Measurements from ENCODE around the gene DPP6.

DPP6 gene

GRCh38 chr7:154881526-154881925 is 829.3 kb downstream of the DPP6 start:
- no peak overlapping the region for H3K9ac ChIP-seq (ENCODE audit: low read length)
- H3K4me1 ChIP-seq (ENCODE audit: control insufficient read depth, insufficient read depth, low read length): no peaks in the 10 kb centered on the region
- no peaks in the 10 kb centered on the region for H3K27me3 ChIP-seq (ENCODE audit: control insufficient read depth, insufficient read depth, low read length)
- H3K27ac ChIP-seq (ENCODE audit: low read depth, low read length): no peak overlapping the region
- peaks cover 17% of the 10 kb centered on the region; the same call in 1 of the 2 replicates for H3K9me3 ChIP-seq (ENCODE audit: control insufficient read depth, insufficient read depth, low read depth, low read length)
- no peaks in the 10 kb centered on the region for H3K36me3 ChIP-seq (ENCODE audit: control insufficient read depth, insufficient read depth, low read length)
- no peak overlapping the region for H3K4me3 ChIP-seq (ENCODE audit: low read depth, low read length)

- no peaks in the 10 kb centered on the region for H3K36me3 ChIP-seq (ENCODE audit: control insufficient read depth, insufficient read depth, low read length)
- no peak overlapping the region for H3K9ac ChIP-seq (ENCODE audit: low read length)
- no peaks in the 10 kb centered on the region for H3K4me1 ChIP-seq (ENCODE audit: control insufficient read depth, insufficient read depth, low read length)
- H3K27ac ChIP-seq (ENCODE audit: low read depth, low read length): no peak overlapping the region
- no peak overlapping the region for H3K4me3 ChIP-seq (ENCODE audit: low read depth, low read length)
- peaks cover 20% of the 10 kb centered on the region for H3K9me3 ChIP-seq (ENCODE audit: control insufficient read depth, insufficient read depth, low read depth, low read length)
- no peaks in the 10 kb centered on the region for H3K27me3 ChIP-seq (ENCODE audit: control insufficient read depth, insufficient read depth, low read length)
These were observed 830.8 kb downstream of the DPP6 start for GRCh38 chr7:154882931-154883474.

GRCh38 chr7:154884348-154884920 is 832.2 kb downstream of the DPP6 start:
- no peaks in the 10 kb centered on the region for H3K4me1 ChIP-seq (ENCODE audit: control insufficient read depth, insufficient read depth, low read length)
- H3K9ac ChIP-seq (ENCODE audit: low read length): no peak overlapping the region
- no peak overlapping the region for H3K27ac ChIP-seq (ENCODE audit: low read depth, low read length)
- H3K9me3 ChIP-seq (ENCODE audit: control insufficient read depth, insufficient read depth, low read depth, low read length): peaks cover 33% of the 10 kb centered on the region
- H3K27me3 ChIP-seq (ENCODE audit: control insufficient read depth, insufficient read depth, low read length): no peaks in the 10 kb centered on the region
- no peaks in the 10 kb centered on the region for H3K36me3 ChIP-seq (ENCODE audit: control insufficient read depth, insufficient read depth, low read length)
- H3K4me3 ChIP-seq (ENCODE audit: low read depth, low read length): no peak overlapping the region

- no peak overlapping the region for H3K4me3 ChIP-seq (ENCODE audit: low read depth, low read length)
- no peaks in the 10 kb centered on the region for H3K36me3 ChIP-seq (ENCODE audit: control insufficient read depth, insufficient read depth, low read length)
- H3K27ac ChIP-seq (ENCODE audit: low read depth, low read length): no peak overlapping the region
- H3K9me3 ChIP-seq (ENCODE audit: control insufficient read depth, insufficient read depth, low read depth, low read length): peaks cover 40% of the 10 kb centered on the region
- no peaks in the 10 kb centered on the region for H3K27me3 ChIP-seq (ENCODE audit: control insufficient read depth, insufficient read depth, low read length)
- no peaks in the 10 kb centered on the region for H3K4me1 ChIP-seq (ENCODE audit: control insufficient read depth, insufficient read depth, low read length)
- no peak overlapping the region for H3K9ac ChIP-seq (ENCODE audit: low read length)
These were observed 834.4 kb downstream of the DPP6 start for GRCh38 chr7:154886591-154886990.

GRCh38 chr7:154888690-154889089 is 836.5 kb downstream of the DPP6 start:
- H3K4me3 ChIP-seq (ENCODE audit: low read depth, low read length): no peak overlapping the region
- H3K36me3 ChIP-seq (ENCODE audit: control insufficient read depth, insufficient read depth, low read length): no peaks in the 10 kb centered on the region
- peaks cover 3% of the 10 kb centered on the region; the same call in 1 of the 2 replicates for H3K4me1 ChIP-seq (ENCODE audit: control insufficient read depth, insufficient read depth, low read length)
- no peaks in the 10 kb centered on the region for H3K27me3 ChIP-seq (ENCODE audit: control insufficient read depth, insufficient read depth, low read length)
- H3K27ac ChIP-seq (ENCODE audit: low read depth, low read length): no peak overlapping the region
- H3K9me3 ChIP-seq (ENCODE audit: control insufficient read depth, insufficient read depth, low read depth, low read length): peaks cover 33% of the 10 kb centered on the region
- H3K9ac ChIP-seq (ENCODE audit: low read length): no peak overlapping the region

GRCh38 chr7:154892459-154892858 is 840.3 kb downstream of the DPP6 start:
- H3K4me3 ChIP-seq (ENCODE audit: low read depth, low read length): peak overlapping the region; percentile 39
- no peaks in the 10 kb centered on the region for H3K27me3 ChIP-seq (ENCODE audit: control insufficient read depth, insufficient read depth, low read length)
- H3K9ac ChIP-seq (ENCODE audit: low read length): no peak overlapping the region

GRCh38 chr7:154896076-154896475 is 843.9 kb downstream of the DPP6 start:
- H3K9ac ChIP-seq (ENCODE audit: low read length): no peak overlapping the region
- H3K36me3 ChIP-seq (ENCODE audit: control insufficient read depth, insufficient read depth, low read length): no peaks in the 10 kb centered on the region
- peaks cover 3% of the 10 kb centered on the region; the same call in 1 of the 2 replicates for H3K4me1 ChIP-seq (ENCODE audit: control insufficient read depth, insufficient read depth, low read length)
- H3K4me3 ChIP-seq (ENCODE audit: low read depth, low read length): no peak overlapping the region
- no peaks in the 10 kb centered on the region for H3K27me3 ChIP-seq (ENCODE audit: control insufficient read depth, insufficient read depth, low read length)
- no peak overlapping the region for H3K27ac ChIP-seq (ENCODE audit: low read depth, low read length)
- no peaks in the 10 kb centered on the region for H3K9me3 ChIP-seq (ENCODE audit: control insufficient read depth, insufficient read depth, low read depth, low read length)

More at GRCh38 chr7:154892459-154892858, 840.3 kb downstream of the DPP6 start:
- Histone ChIP-seq H3K27ac (ENCODE audit: low read depth, low read length) (no peak overlapping the region), H3K9me3 (ENCODE audit: control insufficient read depth, insufficient read depth, low read depth, low read length) (peaks cover 23% of the 10 kb centered on the region), H3K36me3 (ENCODE audit: control insufficient read depth, insufficient read depth, low read length) (no peaks in the 10 kb centered on the region), H3K4me1 (ENCODE audit: control insufficient read depth, insufficient read depth, low read length) (peaks cover 3% of the 10 kb centered on the region; the same call in 1 of the 2 replicates)

- H3K4me3 ChIP-seq (ENCODE audit: low read depth, low read length): no peak overlapping the region
- no peaks in the 10 kb centered on the region for H3K9me3 ChIP-seq (ENCODE audit: control insufficient read depth, insufficient read depth, low read depth, low read length)
- no peak overlapping the region for H3K9ac ChIP-seq (ENCODE audit: low read length)
- H3K4me1 ChIP-seq (ENCODE audit: control insufficient read depth, insufficient read depth, low read length): no peaks in the 10 kb centered on the region; the same call in 1 of the 2 replicates
- H3K36me3 ChIP-seq (ENCODE audit: control insufficient read depth, insufficient read depth, low read length): no peaks in the 10 kb centered on the region
- H3K27ac ChIP-seq (ENCODE audit: low read depth, low read length): no peak overlapping the region
- H3K27me3 ChIP-seq (ENCODE audit: control insufficient read depth, insufficient read depth, low read length): no peaks in the 10 kb centered on the region
These were observed 847.0 kb downstream of the DPP6 start for GRCh38 chr7:154898973-154899855.

- Histone ChIP-seq H3K9ac (ENCODE audit: low read length) (no peak overlapping the region), H3K4me3 (ENCODE audit: low read depth, low read length) (no peak overlapping the region), H3K27ac (ENCODE audit: low read depth, low read length) (no peak overlapping the region), H3K9me3 (ENCODE audit: control insufficient read depth, insufficient read depth, low read depth, low read length) (no peaks in the 10 kb centered on the region), H3K36me3 (ENCODE audit: control insufficient read depth, insufficient read depth, low read length) (no peaks in the 10 kb centered on the region), H3K4me1 (ENCODE audit: control insufficient read depth, insufficient read depth, low read length) (no peaks in the 10 kb centered on the region; the same call in 1 of the 2 replicates), H3K27me3 (ENCODE audit: control insufficient read depth, insufficient read depth, low read length) (no peaks in the 10 kb centered on the region)
These were observed 847.7 kb downstream of the DPP6 start for GRCh38 chr7:154899862-154900261.

GRCh38 chr7:154902600-154903082 is 850.4 kb downstream of the DPP6 start:
- Histone ChIP-seq H3K36me3 (ENCODE audit: control insufficient read depth, insufficient read depth, low read length) (no peaks in the 10 kb centered on the region), H3K4me3 (ENCODE audit: low read depth, low read length) (no peak overlapping the region), H3K27me3 (ENCODE audit: control insufficient read depth, insufficient read depth, low read length) (no peaks in the 10 kb centered on the region), H3K9ac (ENCODE audit: low read length) (no peak overlapping the region), H3K9me3 (ENCODE audit: control insufficient read depth, insufficient read depth, low read depth, low read length) (peaks cover 21% of the 10 kb centered on the region; the same call in 1 of the 2 replicates), H3K27ac (ENCODE audit: low read depth, low read length) (no peak overlapping the region), H3K4me1 (ENCODE audit: control insufficient read depth, insufficient read depth, low read length) (no peaks in the 10 kb centered on the region)
